K562 (cell line): Measurements from ENCODE around the gene FOXRED2. TPM values are rescaled to one million over a fixed set of nuclear protein-coding genes. Genes with fewer than 3 reads are reported as not detected.

Source experiments
- ARID4B ChIP-seq: sonication (generic); formaldehyde crosslinking; IDR thresholded peaks from 2 replicates; pipeline ENCODE4 v1.8.0; 2022; ENCODE audit warnings: mild to moderate bottlenecking, missing genetic modification reagents
- CTBP1 ChIP-seq: fragments of 450-650 bp; IDR thresholded peaks from 2 replicates; pipeline ENCODE4 v1.6.1; 2016; ENCODE audit warnings: borderline replicate concordance
- E2F1 ChIP-seq: sonication (generic); formaldehyde crosslinking; IDR thresholded peaks from 2 replicates; pipeline ENCODE4 v1.8.1; 2023; ENCODE audit warnings: mild to moderate bottlenecking, missing genetic modification reagents, moderate library complexity
- POLR2G ChIP-seq: fragments of 200-400 bp; formaldehyde crosslinking; IDR thresholded peaks from 2 replicates; pipeline ENCODE4 v1.6.1; 2017; ENCODE audit warnings: low read depth, mild to moderate bottlenecking, antibody characterized with exemption, low read length, moderate library complexity
- RBFOX2 ChIP-seq: fragments of 200-400 bp; formaldehyde crosslinking; IDR thresholded peaks from 2 replicates; pipeline ENCODE4 v1.6.1; 2017; ENCODE audit warnings: low read depth, mild to moderate bottlenecking, low read length, moderate library complexity
- TRIM25 ChIP-seq: fragments of 450-650 bp; IDR thresholded peaks from 2 replicates; pipeline ENCODE4 v1.7.0; 2016; ENCODE audit warnings: borderline replicate concordance
- ZFX ChIP-seq: sonication (generic); formaldehyde crosslinking; IDR thresholded peaks from 2 replicates; pipeline ENCODE4 v1.8.0; 2022; ENCODE audit warnings: mild to moderate bottlenecking, missing genetic modification reagents, moderate library complexity
- polyA plus RNA-seq, 8 experiments: library from polyadenylated mRNA; depleted of rRNA in 4 of 8; stranded (reverse) in 5 of 8; unstranded in 3 of 8; fragments of >200 nt; fragmentation: Nextera tagmentation in 2 of 8; fragmentation: Illumina TruSeq in 1 of 8; extraction: Ambion mirVana in 2 of 8; extraction: Trizol in 1 of 8; gene quantifications; 2 replicates each; pipeline versions ENCODE4 v1.2.1 to v1.2.3, GENCODE V29; 2011 to 2014; ENCODE audit warnings: inconsistent platforms in 1 of 8, missing spikeins in 1 of 8
- total RNA-seq, 7 experiments: library from RNA; depleted of rRNA in 6 of 7; stranded (reverse); fragments of >200 nt in 6 of 7; fragmentation: Illumina TruSeq in 2 of 7; extraction: Trizol in 2 of 7; gene quantifications; 2 replicates each; pipeline versions ENCODE4 v1.2.1 to v1.2.3, GENCODE V29; 2011 to 2021; ENCODE audit warnings: low replicate concordance in 1 of 7
- TF ChIP-seq, protein P1 (sequence below): fragments of 450-650 bp; formaldehyde crosslinking; IDR thresholded peaks from 2 replicates; pipeline ENCODE4 v1.4.0; 2020; ENCODE audit warnings: mild to moderate bottlenecking, moderate library complexity
- TF ChIP-seq, protein P2 (sequence below), 2 experiments: fragments of 450-650 bp; IDR thresholded peaks; 2 replicates each; pipeline ENCODE4 v1.6.1; 2018; ENCODE audit warnings: mild to moderate bottlenecking in 2 of 2, low read depth in 1 of 2; ENCODE audit not compliant: partially characterized antibody in 2 of 2

FOXRED2 gene
- total and polyA plus RNA-seq, 9 of the 15 experiments (the other 6 are each of a cell fraction or from before 2014, with no cell fraction given) = 2.8 to 48.4 (median 7.8) TPM

DNA sequence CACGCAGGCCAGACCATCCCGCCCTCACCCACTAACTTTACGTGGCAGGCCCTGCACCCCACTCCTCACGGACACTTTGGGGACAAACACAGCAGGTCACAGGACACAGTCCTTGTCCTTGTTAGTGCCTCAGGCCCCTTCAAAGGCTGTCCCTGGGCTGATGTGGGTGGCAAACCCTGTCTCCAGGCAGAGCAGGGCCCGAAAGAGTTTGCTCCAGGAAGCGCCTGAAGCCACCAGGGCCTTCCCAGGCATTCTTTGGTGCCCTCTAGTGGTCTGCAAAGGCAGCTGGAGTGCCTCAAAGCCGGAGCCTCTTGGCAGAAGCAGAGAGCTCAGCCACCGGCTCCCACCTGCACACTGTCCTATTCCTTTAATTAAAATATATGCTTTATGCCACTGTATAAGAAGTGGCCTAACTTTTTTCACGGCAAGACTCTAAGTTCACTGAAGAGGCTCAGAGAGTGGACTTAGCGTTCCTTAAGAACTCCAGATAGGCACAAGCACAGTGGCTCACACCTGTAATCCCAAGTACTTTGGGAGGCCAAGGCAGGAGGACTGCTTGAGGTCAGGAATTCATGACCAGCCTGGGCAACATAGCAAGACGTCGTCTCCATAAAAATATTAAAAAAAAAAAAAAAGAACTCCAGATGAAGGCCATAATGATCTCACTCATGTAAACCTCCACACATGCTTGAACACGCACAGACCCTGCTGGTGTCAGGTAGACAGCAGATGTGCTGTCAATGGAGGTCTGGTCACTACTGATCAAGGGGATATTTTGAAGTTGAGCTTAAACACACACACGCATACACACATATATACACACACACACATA, 36.5 kb downstream of the FOXRED2 start (continued):
- 0 out of 2 replicates have a peak, but pooled peaks have one; percentile 25 for TF ChIP-seq ZFX (CRISPR knock-in tag)
- no peak for TF ChIP-seq E2F1
- peak; percentile 47; the same call in 1 of the 2 replicates for TF ChIP-seq POLR2G
- TF ChIP-seq, protein P1, sequence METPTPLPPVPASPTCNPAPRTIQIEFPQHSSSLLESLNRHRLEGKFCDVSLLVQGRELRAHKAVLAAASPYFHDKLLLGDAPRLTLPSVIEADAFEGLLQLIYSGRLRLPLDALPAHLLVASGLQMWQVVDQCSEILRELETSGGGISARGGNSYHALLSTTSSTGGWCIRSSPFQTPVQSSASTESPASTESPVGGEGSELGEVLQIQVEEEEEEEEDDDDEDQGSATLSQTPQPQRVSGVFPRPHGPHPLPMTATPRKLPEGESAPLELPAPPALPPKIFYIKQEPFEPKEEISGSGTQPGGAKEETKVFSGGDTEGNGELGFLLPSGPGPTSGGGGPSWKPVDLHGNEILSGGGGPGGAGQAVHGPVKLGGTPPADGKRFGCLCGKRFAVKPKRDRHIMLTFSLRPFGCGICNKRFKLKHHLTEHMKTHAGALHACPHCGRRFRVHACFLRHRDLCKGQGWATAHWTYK (CRISPR knock-in tag) = no peak
- no peak for TF ChIP-seq TRIM25
- peak; percentile 43; the same call in 1 of the 2 replicates for TF ChIP-seq RBFOX2
- TF ChIP-seq ARID4B = no peak
- TF ChIP-seq CTBP1 = peak; percentile 31; the same call in 1 of the 2 replicates
- TF ChIP-seq, protein P2, sequence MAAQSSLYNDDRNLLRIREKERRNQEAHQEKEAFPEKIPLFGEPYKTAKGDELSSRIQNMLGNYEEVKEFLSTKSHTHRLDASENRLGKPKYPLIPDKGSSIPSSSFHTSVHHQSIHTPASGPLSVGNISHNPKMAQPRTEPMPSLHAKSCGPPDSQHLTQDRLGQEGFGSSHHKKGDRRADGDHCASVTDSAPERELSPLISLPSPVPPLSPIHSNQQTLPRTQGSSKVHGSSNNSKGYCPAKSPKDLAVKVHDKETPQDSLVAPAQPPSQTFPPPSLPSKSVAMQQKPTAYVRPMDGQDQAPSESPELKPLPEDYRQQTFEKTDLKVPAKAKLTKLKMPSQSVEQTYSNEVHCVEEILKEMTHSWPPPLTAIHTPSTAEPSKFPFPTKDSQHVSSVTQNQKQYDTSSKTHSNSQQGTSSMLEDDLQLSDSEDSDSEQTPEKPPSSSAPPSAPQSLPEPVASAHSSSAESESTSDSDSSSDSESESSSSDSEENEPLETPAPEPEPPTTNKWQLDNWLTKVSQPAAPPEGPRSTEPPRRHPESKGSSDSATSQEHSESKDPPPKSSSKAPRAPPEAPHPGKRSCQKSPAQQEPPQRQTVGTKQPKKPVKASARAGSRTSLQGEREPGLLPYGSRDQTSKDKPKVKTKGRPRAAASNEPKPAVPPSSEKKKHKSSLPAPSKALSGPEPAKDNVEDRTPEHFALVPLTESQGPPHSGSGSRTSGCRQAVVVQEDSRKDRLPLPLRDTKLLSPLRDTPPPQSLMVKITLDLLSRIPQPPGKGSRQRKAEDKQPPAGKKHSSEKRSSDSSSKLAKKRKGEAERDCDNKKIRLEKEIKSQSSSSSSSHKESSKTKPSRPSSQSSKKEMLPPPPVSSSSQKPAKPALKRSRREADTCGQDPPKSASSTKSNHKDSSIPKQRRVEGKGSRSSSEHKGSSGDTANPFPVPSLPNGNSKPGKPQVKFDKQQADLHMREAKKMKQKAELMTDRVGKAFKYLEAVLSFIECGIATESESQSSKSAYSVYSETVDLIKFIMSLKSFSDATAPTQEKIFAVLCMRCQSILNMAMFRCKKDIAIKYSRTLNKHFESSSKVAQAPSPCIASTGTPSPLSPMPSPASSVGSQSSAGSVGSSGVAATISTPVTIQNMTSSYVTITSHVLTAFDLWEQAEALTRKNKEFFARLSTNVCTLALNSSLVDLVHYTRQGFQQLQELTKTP (IDR thresholded peaks at IDR 0.05; ENCODE audit: low read depth in 1 of 2, partially characterized antibody in 2 of 2) = no peak
